Measurements from ENCODE around the gene SPPL2C.
"Not testable (repeated sequence)": the region's sequence is repeated elsewhere in the genome, so short reads cannot be mapped to it uniquely, and the experiment has no call there.

Gene SPPL2C

DNA sequence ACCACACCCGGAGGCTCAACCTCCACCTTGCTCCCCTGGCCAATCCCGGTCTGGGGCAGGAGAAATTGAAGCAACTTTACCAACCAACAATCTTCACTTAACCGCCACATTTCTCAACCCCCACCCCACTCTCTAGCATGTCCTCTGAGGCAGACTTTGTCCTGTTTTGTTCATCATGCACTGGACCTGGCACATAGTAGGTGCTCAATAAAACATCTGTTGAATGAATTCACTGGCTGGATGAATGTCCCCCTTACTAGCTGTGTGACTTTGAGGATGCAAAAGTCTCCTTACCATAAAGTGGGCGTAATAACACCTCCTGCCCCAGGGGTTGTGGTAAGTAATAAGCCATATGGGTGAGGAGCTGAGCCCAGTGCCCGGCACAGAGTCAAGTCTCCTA, 5.8 kb downstream of the SPPL2C start:
- no peak for DNase-seq

DNA sequence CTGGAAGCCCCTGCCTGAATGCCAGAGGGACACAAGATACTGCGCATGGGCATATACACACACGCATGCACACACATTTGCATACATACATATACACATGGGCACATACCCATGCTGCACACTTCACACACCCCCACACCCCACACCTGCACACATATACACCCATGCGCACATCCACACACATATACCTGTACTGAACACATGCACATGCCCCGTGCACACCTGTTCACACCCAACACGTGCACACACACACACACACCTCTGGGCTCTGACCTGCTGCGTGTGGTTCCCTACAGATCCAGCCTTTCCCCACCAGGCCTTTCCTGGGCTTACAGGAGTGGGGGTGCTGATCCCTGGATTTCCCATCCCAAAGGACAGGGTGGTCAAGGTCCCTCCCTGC, 6.3 kb downstream of the SPPL2C start:
- DNase-seq: no peak

DNA sequence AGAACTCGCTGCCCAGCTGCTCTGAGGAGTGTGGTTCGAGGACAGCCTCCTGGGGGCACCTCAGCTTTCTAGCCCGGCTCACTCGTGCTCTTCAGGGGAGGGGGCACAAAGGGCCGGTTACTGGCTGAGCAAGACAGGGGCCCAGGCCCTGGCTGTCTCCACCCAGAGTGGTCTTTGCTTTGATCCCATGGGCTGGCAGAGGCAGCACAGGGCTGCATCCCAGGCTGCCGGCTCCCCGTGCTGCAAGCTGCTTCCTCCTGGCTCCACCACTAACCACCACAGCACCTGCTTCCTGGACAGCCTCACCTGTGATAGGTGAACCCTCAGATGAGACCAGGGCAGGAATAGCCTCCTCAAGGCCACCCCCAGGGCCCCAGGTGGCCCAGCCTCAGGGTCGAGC, 6.8 kb downstream of the SPPL2C start:
- no peak for DNase-seq

DNA sequence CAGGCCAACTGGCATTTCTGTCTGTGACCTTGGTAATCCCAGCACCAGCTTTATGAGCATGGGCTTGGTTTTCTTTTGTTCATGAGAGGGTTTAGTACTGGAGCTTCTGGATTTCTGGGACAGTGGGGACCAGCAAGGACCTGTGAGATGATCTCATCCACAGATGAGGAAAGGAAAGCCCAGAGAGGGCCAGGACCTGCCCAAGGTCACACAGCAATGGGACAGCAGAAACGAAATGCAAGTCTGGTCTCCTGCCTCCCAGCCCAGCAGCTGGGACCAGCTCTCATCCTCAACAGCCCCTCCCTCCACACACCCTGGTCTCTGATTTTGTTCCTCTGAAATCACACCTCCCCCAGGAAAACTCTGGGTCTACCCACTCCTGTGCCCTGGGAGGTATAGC, 7.2 kb downstream of the SPPL2C start:
- no peak for DNase-seq

DNA sequence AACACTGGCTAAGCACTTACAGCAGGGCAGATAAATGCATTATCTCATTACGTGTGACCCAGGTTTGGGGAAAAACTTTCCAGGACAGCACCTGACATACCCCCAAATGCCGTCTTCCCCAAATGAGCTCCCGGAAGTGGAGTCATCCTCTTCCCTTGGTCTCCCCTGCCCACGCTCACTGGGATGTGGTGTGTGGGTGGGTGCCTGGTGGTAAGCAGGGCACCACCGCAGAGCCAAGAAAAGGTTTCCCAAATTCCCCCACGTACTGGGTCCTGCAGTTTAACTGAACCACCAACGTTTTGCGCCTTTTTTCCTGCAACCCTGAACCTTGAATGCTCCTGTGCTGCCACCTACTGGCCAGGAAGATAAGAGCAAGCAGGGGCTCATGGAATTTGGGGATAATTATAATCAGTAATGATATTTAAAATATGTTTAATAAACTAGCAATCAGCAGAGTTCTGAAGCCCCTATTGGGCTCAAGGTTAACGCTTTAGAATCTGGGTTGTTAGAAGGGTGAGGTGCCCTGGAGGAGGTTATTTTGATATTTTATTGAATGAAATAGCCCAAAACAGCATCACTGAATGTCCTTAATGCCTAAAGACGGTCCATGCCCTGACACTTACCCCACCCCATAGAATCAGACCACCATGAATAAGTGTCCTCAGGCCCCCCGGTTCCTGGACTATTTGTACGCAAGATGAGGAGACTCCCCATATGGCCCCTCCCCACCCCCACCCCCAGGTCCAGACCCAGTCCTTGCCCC, 8.0 kb downstream of the SPPL2C start:
- peak; percentile 64 for DNase-seq

DNA sequence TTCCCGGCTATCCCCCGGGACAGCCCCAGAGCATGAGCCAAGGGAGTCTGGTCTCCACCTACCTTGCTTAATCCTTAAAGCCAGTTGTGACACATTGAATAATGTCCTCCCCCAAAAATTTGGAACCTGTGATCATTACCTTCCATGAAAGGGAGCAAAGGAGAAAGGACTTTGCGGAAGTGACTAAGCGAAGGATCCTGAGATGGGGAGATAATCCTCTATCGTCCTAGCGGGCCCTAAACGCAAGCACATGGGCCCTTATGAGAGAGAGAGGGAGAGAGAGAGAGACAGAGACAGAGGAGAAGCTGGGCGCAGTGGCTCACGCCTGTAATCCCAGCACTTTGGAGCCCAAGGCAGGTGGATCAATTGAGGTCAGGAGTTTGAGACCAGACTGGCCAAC, 9.5 kb downstream of the SPPL2C start:
- DNase-seq: no peak

DNA sequence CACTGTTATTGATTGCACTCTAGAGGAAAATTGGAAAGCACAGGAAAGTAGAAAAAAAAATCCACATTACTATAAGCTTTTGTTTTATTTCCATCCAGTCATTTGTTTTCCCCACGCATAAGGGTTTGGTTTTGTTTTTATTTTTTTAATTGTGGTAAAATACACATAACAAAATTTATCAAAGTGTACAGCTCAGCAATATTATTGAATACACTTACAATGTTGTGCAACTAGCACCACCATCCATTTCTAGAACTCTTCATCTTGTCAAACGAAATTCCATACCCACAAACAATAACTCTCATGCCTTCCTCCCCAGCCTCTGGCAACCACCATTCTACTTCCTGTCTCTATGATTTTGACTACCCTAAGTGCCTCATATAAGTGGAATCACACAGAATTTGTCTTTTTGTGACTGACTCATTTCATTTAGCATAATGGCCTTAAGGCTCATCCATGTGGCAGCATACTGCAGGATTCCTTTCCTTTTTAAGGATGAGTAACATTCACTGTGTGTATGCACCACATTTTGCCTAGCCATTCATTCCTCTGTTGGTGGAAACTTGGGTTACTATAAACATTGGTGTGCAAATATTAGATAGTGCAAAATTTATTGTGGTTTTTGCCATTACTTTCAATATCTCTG, 11.1 kb downstream of the SPPL2C start:
- DNase-seq: no peak

DNA sequence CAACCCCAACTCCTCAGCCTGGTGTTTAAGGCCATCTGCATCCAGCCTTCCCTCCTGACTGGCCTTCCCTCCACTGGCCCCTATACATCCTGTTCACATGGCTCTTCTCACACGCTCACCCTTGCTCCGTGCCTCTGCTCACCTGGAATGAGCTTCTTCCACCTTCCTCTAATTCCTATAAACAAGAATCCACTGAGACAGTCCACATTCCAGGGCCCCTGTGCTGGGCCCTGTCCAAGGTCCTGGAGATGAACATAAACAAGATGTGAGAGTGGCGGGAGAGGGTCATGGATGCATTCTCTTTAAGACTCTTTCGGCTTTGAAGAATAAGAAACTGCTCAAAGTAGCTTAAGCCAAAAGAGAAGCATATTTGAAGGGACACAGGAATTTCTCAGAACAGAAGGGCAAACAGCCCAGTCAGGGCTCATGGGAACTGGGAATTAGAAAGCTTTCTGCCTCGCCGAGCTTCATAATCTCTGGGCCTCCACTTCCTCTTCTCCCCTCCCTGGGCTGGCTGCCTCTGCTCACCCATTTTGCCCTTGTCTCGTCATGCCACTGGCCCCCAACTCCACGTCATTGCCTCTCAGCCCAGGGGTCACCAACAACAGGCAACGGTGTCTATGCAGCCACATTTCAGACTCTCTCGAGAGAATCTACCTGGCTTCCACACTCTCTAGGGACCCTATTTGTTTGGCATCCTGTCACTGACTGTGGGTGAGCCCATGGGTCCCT, 13.5 kb downstream of the SPPL2C start:
- DNase-seq: no peak

DNA sequence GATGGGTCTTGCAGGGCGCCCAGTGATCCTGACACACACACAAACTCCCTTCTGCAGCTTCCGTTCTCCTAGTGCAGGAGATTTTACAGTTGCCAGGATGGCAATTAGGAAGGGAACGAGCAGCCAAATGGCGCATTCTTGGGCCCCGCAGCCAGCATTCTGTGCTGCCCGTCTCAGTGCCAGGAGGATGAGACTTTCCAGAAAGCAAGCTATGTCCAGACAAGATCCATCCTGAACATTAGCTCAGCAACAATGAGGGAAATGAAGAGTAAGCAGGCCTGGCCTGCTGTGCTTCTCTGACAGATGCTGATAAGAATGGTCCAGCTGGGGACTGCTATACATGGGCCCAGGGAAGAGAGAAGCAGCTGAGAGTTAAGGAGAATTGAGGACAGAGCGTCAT, 16.5 kb downstream of the SPPL2C start:
- no peak for DNase-seq

DNA sequence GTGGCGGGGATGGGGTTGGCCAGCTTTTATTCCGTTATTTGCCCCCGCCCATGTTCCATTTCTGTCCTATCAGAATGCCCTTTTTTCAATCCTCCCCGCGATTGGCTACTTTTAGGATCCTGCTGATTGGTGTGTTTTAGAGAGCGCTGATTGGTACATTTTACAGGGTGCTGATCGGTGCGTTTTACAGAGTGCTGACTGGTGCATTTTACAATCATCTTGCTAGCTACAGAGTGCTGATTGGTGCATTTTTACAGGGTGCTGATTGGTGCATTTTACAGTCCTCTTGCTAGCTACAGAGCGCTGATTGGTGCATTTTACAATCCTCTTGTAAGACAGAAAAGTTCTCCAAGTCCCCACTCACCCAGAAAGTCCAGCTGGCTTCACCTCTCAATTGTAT, 17.4 kb downstream of the SPPL2C start:
- not testable (repeated sequence) for DNase-seq

DNA sequence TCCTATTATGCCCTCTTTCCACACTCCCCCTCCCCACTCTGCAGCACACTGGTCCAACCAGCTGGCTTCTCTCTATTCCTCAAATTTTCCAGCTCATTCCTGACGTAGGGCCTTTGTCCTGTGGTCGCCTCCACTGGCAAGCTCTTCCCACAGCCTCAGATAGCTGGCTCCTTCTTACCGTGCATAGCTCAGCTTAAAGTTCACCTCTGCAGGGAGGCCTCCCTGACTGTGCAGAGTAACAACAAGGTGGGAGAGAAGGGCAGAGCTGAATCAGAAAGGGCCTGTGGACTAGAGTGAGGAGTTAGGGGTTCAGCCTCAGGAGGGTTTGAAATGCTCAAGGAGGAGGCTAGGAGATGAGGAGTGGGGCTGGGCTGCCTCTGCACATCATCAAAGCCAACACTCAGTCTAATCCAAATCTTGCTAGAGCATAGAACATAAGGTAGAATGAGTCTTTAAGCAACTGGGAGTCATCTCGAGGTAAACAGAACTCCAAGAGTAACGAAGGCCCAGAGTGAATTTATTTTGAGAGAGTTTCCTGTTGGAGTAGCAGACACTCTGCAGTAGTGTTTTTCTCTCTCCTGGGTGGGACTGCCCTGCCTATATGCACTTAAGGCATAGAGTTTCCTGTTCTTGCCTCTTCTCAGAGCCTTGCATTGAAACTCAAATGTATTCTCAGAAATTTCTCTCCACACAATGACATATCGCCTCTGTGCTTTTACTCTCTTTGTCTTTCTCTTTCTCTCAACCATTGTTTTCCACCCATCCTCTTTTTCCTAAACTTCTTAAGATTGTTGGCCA, 19.4 kb downstream of the SPPL2C start:
- no peak for DNase-seq

DNA sequence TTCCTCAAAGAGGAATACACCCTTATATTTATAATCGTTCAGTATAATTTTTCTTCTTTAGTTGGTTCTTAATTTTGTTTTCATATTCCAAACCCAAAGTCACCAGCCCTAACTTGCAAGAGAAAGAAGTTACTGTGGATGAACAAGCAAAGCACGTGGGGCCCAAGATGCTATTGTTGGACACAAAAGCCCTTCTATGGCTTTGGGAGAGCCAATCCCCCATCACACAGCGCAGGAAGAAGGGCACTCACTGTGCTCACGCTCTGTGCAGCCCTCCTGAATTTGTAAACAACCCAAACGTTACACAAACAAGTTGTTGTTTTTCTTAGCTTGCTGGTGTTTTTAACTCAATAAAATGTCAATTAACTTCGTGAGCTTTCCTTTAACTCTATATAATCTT, 22.5 kb downstream of the SPPL2C start:
- no peak for DNase-seq

DNA sequence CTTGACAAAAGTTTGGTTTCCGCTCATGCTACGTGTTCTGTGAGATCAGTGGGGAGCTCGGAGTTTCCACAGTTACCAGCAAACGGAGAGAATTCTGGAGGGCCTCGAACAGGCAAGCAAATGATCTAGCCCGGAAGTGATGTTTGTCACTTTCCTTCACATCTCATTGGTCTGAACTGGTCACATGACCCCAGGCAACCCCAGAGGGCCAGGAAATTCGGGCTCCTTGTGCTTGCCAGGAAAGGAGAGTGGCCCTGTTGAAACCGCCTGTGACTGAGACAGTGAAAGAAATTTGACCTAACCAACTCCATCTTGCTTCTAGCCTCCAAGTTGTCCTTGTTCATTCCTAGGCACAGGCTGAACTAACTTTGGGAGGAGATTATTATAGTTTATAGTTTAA, 23.0 kb downstream of the SPPL2C start:
- DNase-seq: no peak

DNA sequence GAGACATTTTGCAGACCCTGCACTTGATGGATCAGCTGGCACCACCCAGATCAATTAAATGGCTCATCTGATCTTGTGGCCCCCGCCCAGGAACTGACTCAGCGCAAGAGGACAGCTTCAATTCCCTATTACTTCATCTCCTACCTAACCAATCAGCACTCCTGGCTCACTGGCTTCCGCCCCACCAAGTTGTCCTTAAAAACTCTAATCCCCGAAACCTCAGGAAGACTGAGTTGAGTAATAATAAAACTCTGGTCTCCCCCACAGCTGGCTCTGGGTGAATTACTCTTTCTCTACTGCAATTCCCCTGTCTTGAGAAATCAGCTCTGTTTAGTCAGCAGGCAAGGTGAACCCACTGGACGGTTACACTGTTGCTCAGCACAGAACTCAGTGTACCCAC, 23.6 kb downstream of the SPPL2C start:
- DNase-seq: no peak

DNA sequence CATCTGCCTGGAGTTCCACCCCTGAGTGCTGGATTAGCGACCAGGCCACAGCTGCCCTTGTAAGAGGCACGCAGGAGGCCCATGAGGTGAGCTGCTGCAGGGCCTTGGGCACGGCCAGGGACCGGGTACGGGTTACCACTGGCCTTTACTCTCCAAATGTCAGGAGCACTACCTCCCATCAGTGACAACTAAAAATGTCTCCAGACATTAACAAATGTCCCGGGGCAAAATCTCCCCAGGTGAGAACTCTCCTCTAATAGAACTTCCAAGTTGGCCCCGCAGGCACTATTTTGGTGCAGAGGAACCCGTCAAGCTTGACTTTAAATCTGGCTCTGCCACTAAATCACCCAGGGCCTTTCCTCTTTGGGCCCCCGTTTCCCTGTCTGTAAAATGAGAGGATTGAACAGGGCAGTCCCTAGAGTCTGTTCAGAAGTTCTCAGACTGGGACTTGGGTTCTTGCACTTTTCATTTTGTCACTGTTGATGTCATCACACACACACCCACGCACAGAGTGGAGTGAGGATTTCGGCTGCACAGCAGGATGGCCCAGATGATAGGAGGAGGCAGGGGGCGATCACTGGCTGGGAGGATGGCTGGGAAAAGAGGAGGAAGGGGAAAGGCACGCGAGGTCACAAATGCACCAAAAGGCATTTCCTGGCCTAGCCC, 25.1 kb downstream of the SPPL2C start:
- DNase-seq: no peak

DNA sequence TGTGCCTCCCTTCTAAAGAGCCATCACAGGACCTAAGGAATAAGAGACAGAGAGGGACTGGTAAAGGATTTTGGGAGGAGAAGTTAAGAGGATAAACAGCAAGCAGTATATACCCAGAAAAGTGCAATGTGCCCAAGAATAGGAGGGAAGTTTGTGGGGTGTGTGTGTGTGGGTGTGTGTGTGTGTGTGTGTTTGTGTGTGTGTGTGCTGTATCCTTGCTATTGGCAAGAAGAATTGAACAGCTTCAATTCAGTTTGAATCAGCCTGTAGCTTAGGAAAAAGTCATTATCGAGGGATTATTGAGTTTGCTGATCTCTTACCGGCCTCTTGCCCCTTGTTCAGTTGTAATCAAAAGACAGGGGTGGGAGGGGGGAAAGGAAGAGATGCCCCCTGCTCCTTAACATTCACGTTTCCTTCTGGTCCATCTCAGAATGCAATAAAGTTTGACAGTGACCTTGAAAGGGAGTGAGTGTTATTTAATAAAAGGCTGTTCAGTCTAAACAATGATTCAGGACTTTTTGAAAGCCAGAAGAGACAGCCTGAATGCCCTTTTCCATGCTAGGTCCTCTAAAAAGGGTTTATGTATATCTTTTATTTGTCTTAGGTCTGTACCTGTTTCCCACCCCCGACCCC, 25.8 kb downstream of the SPPL2C start:
- no peak for DNase-seq

DNA sequence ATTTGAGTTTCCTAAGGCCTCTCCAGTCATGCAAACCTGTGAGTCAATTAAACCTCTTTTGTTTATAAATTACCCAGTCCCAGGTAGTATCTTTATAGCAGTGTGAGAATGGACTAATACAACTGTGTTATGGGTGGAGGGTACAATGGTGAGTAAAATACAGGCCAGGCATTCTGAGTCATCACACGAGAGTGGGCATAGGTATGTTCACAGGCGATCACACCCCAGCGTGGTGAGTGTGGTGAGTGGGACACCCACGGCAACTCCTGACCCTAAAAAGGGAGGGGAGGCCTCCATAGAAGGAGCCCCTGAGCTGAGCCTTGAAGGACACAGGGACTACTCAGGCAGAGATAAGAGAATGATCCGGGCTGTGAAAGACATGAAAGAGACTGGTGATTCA, 27.0 kb downstream of the SPPL2C start:
- DNase-seq: no peak

DNA sequence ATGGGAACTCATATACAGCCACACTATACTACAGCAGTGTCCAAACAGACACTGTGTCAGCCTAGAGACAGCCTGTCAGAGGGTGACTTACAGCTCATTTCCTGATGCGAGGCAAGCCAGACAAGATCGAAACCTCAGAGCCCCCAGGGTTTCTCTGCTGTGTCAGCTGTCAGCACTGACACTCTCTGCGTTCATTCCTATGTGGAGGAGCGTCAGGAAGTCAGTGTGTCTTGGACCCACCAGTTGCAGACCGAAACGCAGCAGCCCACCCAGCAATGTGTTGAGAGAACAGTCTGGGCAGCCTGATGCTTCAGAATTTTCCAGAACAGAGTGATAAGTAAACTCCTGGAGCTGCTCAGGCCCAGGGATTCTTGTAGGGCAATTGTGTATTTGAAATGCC, 29.0 kb downstream of the SPPL2C start:
- no peak for DNase-seq

DNA sequence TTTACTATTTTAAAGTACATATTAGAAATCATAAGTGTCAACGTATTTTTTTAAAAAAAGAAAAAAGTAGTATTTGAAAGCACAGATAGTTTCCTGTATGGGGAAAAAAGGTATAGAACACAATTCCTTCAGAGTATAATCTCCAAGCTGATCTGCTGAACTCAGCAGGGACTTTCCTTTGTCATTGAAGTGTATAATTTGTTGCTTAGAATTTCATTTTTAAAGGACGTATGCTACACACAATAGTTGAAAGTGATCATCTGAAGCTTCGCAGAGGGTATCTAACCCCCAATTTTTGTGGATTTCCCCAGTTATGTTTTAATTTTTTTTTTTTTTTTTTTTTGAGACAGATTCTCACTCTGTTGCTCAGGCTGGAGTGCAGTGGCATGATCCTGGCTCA, 29.5 kb downstream of the SPPL2C start:
- DNase-seq: no peak

DNA sequence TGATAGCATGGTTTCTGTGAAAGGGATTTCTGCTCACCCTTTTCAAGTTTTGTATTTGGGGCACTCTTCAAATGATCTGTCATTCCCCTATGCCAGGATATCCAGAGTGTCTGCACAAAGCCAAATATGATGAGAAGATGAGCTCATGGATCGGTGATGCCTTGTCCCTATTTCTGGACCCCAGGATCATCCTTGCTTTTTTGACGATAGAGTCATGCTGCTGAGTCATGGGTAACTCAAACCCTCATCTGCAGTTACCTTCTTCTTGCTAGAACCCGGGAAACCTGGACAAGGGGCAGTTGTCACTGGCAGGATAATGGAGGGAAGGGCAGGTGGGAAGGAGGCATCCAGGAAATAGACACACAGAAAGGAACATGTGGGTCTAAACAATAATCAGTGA, 31.9 kb downstream of the SPPL2C start:
- DNase-seq: no peak

DNA sequence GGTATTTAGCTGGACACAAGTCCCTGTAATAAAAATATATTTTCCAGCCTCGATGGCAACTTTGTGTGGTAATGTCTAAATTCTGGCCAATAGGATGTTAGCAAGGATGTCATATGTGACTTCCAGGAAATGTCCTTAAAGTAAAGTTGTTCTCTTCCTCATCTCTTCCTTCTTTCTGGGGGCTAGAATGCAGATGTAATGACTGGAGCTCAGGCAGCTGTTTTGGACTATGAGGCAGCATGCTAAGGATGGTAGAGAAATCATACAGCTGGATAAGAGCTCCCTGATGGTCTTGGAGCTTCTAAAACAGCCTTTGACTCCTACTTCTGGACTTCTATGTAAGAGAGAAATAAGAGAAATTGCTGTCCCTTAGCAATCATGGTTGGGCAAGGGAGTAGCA, 32.8 kb downstream of the SPPL2C start:
- DNase-seq: no peak

DNA sequence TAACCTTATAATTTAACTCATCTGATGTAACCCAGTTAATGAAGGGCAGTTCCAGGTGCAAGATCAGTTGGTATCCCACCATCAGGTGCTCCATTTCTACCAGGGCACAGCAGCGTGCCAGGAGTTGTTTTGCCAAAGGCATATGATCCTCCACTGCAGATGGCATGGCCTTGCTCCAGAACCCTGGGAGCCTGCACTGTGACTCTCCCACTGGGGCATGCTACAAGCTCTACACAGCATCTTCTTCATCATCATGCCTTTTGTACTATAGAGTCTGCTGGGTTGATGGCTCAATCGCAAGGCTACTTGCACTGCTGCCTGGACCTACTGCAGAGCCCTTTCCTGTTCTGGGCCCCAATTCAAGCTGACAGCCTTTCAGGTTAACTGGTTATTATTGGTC, 38.4 kb downstream of the SPPL2C start:
- DNase-seq: no peak

Measured in activated naive CD4-positive, alpha-beta T cell treated with anti-CD3 and anti-CD28 coated beads, Interleukin-2, amount 50 U/mL, for 16 hours (primary cell).